A673 (cell line): Measurements from ENCODE around the gene GCGR.

Experiments used
- EZH2 ChIP-seq: fragments of 200-600 bp; sonication (generic); IDR thresholded peaks from 2 replicates; pipeline ENCODE4 v1.6.1; 2017; ENCODE audit warnings: borderline replicate concordance, low read depth, mild to moderate bottlenecking, mixed read lengths, antibody characterized with exemption, low read length; ENCODE audit not compliant: poor library complexity, severe bottlenecking
- TF ChIP-seq, protein P1 (sequence below): fragments of 300-800, 200-600 bp; sonication (generic); conservative IDR thresholded peaks from 2 replicates; pipeline ENCODE4 v1.5.1; 2017; ENCODE audit warnings: low read depth, mild to moderate bottlenecking, antibody characterized with exemption, low read length, moderate library complexity, mixed read lengths

DNA sequence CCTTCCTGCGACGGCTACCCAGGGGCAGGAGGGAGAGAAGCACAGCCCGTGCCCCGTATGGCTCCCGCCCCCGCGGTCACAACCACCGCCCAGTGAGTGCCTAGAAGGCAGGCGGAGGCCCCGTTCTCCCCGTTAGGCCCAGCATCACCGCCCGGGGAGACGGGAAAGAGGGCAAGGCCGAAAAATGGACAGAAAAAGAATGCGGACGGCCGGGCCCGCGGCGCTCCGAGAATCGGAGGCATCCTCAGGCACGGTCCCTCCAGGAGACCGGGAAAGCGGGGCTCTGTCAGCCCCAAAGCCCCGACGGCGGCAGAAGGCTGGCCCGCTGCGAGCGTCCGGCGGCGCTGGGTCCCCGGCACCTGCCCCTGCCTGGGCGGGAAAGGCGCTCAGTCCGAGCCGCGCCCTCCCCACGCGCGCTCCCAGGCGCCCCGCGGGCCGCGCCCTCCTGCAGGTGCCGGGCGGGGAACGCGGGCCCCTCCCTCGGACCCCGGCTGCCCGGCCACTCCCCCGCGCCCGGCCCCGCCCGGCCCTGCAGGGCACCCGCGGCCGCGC lies 28.7 kb downstream of the GCGR start:
- TF ChIP-seq, protein P1, sequence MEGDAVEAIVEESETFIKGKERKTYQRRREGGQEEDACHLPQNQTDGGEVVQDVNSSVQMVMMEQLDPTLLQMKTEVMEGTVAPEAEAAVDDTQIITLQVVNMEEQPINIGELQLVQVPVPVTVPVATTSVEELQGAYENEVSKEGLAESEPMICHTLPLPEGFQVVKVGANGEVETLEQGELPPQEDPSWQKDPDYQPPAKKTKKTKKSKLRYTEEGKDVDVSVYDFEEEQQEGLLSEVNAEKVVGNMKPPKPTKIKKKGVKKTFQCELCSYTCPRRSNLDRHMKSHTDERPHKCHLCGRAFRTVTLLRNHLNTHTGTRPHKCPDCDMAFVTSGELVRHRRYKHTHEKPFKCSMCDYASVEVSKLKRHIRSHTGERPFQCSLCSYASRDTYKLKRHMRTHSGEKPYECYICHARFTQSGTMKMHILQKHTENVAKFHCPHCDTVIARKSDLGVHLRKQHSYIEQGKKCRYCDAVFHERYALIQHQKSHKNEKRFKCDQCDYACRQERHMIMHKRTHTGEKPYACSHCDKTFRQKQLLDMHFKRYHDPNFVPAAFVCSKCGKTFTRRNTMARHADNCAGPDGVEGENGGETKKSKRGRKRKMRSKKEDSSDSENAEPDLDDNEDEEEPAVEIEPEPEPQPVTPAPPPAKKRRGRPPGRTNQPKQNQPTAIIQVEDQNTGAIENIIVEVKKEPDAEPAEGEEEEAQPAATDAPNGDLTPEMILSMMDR, result no peak
- no peak for TF ChIP-seq EZH2
